ENCODE data around the gene FUOM.

Gene FUOM

GRCh38 chr10:133357285-133358161, at the start of gene FUOM:
Gene FUOM, minus strand, starts transcription at chr10:133358019. Its CDS starts 12 bp downstream, at chr10:133358007.
- peak; percentile 54 for DNase-seq

- no peak for DNase-seq
Measured at GRCh38 chr10:133405844-133406527, 48.2 kb upstream of the FUOM start.

- no peak for DNase-seq
Measured at GRCh38 chr10:133405272-133405671, 47.5 kb upstream of the FUOM start.

GRCh38 chr10:133403784-133404183, 46.0 kb upstream of the FUOM start:
- DNase-seq = no peak

- no peak for DNase-seq
Measured at GRCh38 chr10:133403359-133403758, 45.5 kb upstream of the FUOM start.

GRCh38 chr10:133401981-133402725, 44.3 kb upstream of the FUOM start:
- DNase-seq = no peak

GRCh38 chr10:133401500-133401899, 43.7 kb upstream of the FUOM start:
- no peak for DNase-seq

- DNase-seq = no peak
Measured at GRCh38 chr10:133400624-133401424, 43.0 kb upstream of the FUOM start.

- no peak for DNase-seq
Measured at GRCh38 chr10:133399123-133399601, 41.3 kb upstream of the FUOM start.

- DNase-seq = no peak
Measured at GRCh38 chr10:133397938-133398337, 40.1 kb upstream of the FUOM start.

GRCh38 chr10:133396035-133396624, 38.3 kb upstream of the FUOM start:
- DNase-seq = no peak

- no peak for DNase-seq
Measured at GRCh38 chr10:133394801-133395221, 37.0 kb upstream of the FUOM start.

GRCh38 chr10:133394064-133394663, 36.3 kb upstream of the FUOM start, which contains the start of gene MTG1:
Gene MTG1, plus strand, starts transcription at chr10:133394157. Its CDS starts 64 bp downstream, at chr10:133394221.
- no peak for DNase-seq

- DNase-seq = peak; percentile 91
Measured at GRCh38 chr10:133393401-133394063, 35.7 kb upstream of the FUOM start.

- no peak for DNase-seq
Measured at GRCh38 chr10:133391761-133392518, 34.1 kb upstream of the FUOM start.

- no peak for DNase-seq
Measured at GRCh38 chr10:133391249-133391635, 33.4 kb upstream of the FUOM start.

- no peak for DNase-seq
Measured at GRCh38 chr10:133390597-133391248, 32.9 kb upstream of the FUOM start.

GRCh38 chr10:133388973-133389818, 31.4 kb upstream of the FUOM start:
- no peak for DNase-seq
